ENCODE data around the gene DGKG.

Gene DGKG

DNA sequence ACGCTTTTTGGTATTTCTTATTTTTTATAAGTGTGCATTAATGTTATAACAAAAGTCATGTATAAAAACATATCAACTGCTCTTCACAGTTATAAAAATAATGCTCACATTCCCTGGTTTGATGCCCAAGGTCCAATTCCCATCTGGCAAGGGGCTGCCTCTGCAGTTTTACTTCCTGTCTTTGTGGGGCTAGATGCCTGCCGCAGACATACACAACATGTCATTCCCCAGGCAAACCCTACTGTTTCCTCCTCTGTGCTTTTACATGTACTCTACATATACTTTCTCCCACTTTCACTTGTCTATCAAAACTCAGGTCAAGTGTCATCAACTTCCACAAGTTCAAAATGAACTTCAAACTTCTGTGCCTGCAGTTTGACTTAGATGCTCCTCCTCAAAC is 192.7 kb downstream of the DGKG start:
- no peak for DNase-seq (ENCODE audit: low spot score)

- no peak for DNase-seq (ENCODE audit: low spot score)
These were observed 193.1 kb downstream of the DGKG start for GRCh38 chr3:186168976-186169375.

DNA sequence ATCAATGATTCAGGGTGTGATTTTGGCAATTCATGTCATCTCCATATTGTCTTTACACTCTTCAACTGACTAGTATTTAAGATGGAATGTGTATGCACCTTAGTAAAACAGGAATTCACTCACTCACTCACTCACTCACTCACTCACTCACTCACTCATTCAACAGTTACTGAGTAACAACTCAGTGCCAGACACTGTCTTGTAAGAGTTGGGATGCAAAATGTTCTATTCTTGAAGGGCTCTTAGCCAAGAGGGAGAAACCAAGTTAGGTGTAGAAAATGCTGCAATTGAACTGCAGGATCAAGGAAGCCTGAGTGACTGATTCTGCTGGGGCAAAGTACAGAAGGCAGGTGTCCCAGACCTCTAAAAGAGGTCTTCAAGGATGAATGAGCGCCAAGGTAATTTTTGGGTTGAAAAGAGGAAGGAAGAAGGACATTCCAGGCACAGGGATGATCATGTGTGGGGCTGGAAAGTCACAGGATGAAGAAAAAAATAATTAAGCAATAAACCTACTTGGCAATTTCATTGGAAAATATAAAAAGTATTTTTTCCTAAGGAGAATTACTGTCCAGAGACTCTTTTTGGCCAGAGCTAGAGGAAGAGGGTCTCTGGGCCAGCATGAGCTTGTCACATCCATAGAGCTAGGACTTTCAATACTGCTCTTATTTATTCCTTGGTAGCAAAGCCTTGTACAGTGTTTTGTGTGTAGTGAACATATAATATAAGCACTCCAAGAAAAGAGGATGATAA is 194.2 kb downstream of the DGKG start:
- no peak for DNase-seq (ENCODE audit: low spot score)

GRCh38 chr3:186166491-186167288 is 195.3 kb downstream of the DGKG start:
- DNase-seq (ENCODE audit: low spot score) = no peak

DNA sequence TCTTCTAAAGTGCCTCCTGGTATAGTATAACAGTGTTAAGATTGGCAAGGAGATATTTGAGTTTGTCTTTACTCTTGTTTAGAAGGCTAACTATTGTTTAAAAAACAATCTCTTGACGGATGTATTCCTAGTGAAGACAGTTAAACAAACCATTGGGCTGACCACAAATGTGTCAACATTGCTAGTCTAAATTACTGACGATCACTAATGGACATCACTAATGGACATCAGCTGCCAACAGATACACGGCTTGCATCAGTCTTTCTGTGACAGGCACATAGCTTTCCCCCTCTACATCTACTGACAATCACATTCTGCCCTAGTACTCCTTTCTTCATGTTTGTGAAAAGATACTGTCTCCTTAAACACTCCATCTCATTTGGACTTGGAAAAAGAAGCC is 196.0 kb downstream of the DGKG start:
- DNase-seq (ENCODE audit: low spot score) = no peak

DNA sequence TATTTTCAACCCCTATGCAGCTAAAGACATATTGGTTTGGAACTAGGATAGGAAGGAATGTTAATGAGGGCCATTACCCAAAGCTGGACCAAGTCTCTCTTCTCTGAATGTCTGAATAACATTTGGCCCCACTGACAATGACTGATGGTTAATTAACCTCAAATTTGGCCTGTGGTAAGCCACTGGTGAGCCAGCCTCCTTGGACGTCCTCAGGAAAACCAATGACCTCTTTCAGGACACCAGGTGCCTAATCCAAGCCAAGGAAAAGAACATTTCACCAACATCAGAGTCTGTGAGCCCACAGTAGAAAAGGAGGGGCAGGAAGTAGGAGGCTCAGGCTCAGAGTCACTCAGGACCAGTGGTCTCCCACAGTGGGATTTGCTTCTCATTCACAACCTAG is 196.7 kb downstream of the DGKG start:
- DNase-seq (ENCODE audit: low spot score) = no peak

- no peak for DNase-seq (ENCODE audit: low spot score)
These were observed 197.3 kb downstream of the DGKG start for GRCh38 chr3:186164696-186165095.

DNA sequence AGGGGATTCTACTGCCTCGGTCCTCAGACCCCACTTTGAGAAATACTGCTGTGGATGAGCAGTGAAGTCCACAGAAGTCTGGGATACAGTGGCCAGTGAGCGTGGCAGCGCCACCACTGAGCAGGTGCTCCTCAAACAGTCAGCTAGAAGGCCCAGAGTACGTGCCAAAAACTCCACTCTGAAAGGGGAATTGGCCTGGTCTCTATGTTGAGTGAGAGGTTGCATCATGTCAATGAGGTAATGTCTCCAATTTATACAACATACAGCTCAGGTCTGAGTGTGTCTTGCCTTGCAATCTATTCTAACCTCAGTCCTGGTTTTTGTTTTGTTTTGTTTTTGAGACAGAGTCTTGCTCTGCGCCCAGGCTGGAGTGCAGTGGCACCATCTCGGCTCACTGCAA is 199.8 kb downstream of the DGKG start:
- no peak for DNase-seq (ENCODE audit: low spot score)

GRCh38 chr3:186160691-186161243 is 201.3 kb downstream of the DGKG start:
- no peak for DNase-seq (ENCODE audit: low spot score)

DNA sequence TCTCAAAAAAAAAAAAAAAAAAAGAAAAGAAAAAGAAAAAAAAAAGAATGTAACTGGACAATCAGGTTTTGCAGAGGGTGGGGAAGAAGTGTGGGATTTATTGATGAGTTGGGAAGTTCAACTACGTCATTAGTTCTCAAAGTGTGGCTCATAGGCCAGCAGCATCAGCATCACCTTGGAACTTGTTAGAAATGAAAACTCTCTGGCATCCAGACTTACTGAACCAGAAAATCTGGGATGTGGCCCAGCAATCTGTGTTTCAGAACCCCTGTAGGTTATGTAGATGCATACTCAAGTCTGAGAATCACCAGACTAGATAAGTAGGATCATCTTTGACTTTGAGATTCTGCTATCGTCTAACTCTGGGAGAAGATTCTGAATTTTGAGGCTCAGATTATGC is 207.4 kb downstream of the DGKG start:
- DNase-seq (ENCODE audit: low spot score) = no peak

DNA sequence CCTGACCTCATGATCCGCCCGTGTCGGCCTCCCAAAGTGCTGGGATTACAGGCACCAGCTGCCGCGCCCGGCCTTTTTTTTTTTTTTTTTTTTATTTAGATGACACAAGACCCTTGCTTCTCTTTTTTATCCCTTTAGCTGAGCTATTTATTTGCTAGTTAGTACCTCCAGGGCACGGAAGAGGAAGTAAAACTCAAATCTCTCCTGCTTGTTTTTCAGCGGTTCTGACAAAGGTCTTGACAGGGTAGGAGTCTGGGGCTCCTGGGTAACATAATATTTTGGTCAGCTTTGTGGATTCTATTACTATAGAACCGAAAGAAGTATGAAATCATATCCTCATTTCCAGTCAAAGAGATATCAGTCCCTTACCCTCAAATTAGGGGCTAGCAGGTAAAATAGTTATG is 209.1 kb downstream of the DGKG start:
- peak; percentile 80 for DNase-seq (ENCODE audit: low spot score)

DNA sequence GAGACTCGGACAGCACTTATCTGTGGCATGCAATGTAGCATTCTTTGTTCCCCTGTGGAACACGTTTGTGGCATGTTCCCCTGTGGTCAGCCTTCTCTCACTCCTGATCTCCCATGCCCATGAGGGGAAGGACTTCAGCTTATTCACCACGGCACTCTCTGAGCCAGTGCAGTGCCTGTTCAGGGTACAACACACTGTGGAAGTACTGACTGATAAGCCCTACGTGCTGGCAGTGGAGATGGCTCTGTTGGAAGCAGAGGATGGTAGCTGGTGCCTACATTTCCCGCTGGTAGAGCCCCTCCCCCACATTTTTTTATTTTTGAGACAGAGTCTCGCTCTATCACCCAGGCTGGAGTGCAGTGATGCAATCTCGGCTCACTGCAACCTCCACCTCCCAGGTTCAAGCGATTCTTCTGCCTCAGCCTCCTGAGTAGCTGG is 209.7 kb downstream of the DGKG start:
- DNase-seq (ENCODE audit: low spot score) = peak; percentile 23

- DNase-seq (ENCODE audit: low spot score) = no peak
These were observed 210.7 kb downstream of the DGKG start for GRCh38 chr3:186151077-186151971.

- no peak for DNase-seq (ENCODE audit: low spot score)
These were observed 211.8 kb downstream of the DGKG start for GRCh38 chr3:186150041-186150830.

DNA sequence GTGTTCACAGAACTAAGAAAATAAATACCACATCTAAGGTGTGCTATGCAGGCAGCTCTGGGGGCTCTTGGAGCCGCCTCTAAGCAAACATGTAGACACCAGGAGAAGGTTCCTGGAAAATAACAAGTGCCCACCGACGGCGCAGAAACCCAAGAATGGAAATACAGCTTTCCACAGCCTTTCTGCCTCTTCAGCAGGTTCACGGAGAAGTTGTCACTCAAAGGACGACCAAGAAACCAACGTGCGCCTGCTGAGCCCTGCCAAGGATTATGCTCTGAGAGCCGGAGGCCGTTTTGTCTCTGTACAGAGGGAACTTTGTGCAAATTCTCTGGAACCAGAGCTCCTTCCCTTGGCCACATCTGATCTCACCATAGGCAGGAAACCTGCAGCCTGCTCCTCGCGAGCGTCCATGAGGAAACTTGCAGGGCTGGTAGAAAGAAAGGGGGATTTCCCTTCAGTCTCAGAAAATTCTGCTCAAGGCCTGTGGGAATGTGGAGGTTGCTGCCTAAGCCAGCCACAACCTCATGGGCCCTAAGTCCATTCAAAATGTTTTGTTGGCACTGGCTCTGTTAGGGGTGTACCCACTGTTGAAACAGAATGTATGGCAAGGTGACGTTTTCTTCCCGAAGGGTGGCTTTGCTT is 212.6 kb downstream of the DGKG start:
- DNase-seq (ENCODE audit: low spot score) = no peak

- DNase-seq (ENCODE audit: low spot score) = no peak
These were observed 217.8 kb downstream of the DGKG start for GRCh38 chr3:186144257-186144656.

DNA sequence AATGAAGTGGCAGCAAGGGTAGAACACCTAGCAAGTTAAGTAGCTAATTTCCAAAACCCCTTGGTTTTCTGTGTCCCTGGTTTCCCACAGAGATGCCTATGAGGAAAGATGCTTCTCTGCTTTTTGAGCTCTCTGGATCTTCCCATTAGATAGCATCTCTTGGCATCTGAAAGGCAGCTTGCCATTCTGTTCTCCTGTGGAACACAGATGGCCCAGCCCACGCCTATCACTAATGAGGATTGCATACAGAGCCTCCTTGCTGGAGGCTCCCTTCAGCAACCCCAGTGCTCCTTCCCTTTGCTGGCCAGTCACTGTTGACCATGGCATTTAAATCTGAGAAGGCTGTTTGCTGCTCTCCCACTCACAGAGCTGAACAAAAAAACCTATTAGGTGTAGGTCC is 218.8 kb downstream of the DGKG start:
- no peak for DNase-seq (ENCODE audit: low spot score)

- DNase-seq (ENCODE audit: low spot score) = no peak
These were observed 219.6 kb downstream of the DGKG start for GRCh38 chr3:186142393-186142932.

DNA sequence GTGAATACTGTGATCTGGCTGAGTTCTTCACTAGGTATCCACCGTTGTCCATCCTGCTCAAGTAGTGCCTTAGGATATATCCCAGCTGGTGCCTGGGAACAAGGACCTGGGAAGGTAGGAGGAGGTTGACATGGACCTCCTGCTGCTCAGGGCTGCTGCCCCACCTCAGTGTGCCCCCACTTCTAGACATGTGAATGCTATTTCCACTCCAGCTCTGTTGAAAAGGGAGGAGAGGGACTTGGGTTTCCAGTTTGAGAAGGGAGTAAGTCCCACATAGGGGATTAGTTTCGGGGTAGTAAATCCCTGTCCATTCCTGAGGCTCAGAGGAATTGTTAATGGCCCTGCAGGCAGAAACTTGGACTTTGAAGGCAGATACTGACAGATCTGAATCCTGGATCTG is 220.2 kb downstream of the DGKG start:
- no peak for DNase-seq (ENCODE audit: low spot score)

DNA sequence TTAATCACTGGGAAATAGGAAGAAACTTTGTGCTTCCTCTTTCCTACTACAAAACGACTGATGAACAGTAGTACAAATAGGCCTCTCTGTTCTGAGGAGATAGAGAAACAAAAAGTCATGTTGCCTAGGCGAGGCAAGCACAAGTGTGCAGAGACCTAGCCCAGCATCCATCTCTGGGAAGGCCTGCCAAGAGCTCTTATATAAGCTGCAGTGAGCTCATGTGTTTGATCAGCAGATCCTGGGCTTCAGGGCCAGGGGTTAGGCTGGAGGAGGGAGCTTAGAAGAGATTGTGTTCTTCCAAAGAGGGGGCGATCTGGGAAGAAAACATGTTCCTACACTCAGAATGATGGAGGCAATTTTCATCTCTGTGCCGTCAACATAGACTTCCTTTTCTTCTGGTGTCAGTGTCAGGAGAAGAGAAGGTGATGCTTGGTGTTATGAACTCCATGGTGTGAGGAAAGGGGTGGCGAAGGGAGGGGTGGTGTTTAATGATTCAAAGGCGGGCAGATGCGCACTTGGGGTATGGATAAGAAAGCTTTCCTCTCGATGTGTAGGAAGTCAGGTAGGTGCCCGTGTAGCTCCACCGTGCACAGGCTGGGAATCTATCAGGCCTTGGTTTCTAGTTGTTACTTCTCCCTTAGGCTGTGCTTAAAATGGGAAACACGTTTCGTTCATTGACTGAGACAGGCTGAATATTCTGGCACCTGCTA is 223.6 kb downstream of the DGKG start:
- DNase-seq (ENCODE audit: low spot score) = no peak

All from germinal center (tissue), 1 donor.